Adrenal gland (tissue), 12 donors: ENCODE measurements around the gene HNRNPA3. TPM values are rescaled to one million over a fixed set of nuclear protein-coding genes. Genes with fewer than 3 reads are reported as not detected.
A peak's percentile ranks its signal among the peaks of the same experiment; 100 is the strongest.

ENCODE experiments used
- DNase-seq, 7 donors: peaks; one replicate each; pipeline ENCODE4 v3.0.0-alpha.2; 2019 to 2020
- H3K27ac ChIP-seq, 5 donors: fragments of 200-600 bp; sonication (generic) in 4 of 5; 1 replicate in 3 of 5; 2 replicates in 2 of 5; pipeline versions ENCODE4 v1.5.1 to v1.8.0; 2016 to 2020; ENCODE audit warnings: mild to moderate bottlenecking in 1 of 5
- H3K27me3 ChIP-seq: fragments of 200-600 bp; 2 replicates; pipeline ENCODE4 v1.8.0; 2021
- H3K36me3 ChIP-seq, 2 donors: fragments of 200-600 bp; replicated peaks in 1 of 2; 1 replicate in 1 of 2; 2 replicates in 1 of 2; pipeline versions ENCODE4 v1.5.1 to v1.8.0; 2018 to 2022
- H3K4me1 ChIP-seq, 2 donors: fragments of 200-600 bp; replicated peaks in 1 of 2; 1 replicate in 1 of 2; 2 replicates in 1 of 2; pipeline versions ENCODE4 v1.5.1 to v1.8.0; 2018 to 2021
- H3K4me3 ChIP-seq, 4 donors: fragments of 200-600 bp; sonication (generic) in 3 of 4; one replicate each; pipeline ENCODE4 v1.5.1; 2016 to 2018
- H3K9me3 ChIP-seq, 3 donors: fragments of 200-600 bp; sonication (generic) in 1 of 3; replicated peaks in 1 of 3; 1 replicate in 2 of 3; 2 replicates in 1 of 3; pipeline versions ENCODE4 v1.5.1 to v1.8.0; 2016 to 2021
- CTCF ChIP-seq, 6 experiments: fragments of 450-650 bp in 4 of 6; fragments of 200-600 bp in 2 of 6; sonication (generic) in 1 of 6; IDR thresholded peaks; 1 replicate in 5 of 6; 2 replicates in 1 of 6; pipeline versions ENCODE4 v1.5.1 to v1.8.0; 2016 to 2021; ENCODE audit warnings: antibody characterized with exemption in 6 of 6, mild to moderate bottlenecking in 2 of 6, moderate library complexity in 1 of 6
- POLR2A ChIP-seq, 2 donors: fragments of 450-650 bp; IDR thresholded peaks; one replicate each; pipeline ENCODE4 v1.6.1; 2017; ENCODE audit warnings: antibody characterized with exemption in 2 of 2, mild to moderate bottlenecking in 2 of 2, moderate library complexity in 1 of 2
- WGBS, 4 donors: extraction: QIAGEN DNeasy Blood & Tissue Kit in 2 of 4; methylation state at CpG; one replicate each; pipeline versions ENCODE4 v1.1.5 to v1.1.7; 2013 to 2017; 5-methylcytosine and 5-hydroxymethylcytosine counted together
- intact Hi-C, 2 donors: fragments of 100-400 bp; cut with DNase I; formaldehyde crosslinking; loops; one replicate each; pipeline versions ENCODE4 v1.14.1 to v1.15.0; 2022 to 2023
- polyA plus RNA-seq, 3 donors: library from polyadenylated mRNA; stranded (reverse); fragments of 200-250 nt in 2 of 3; fragments of 350-450 nt in 1 of 3; fragmentation: Illumina TruSeq in 1 of 3; extraction: RNeasy Lipid Tissue Mini Kit (QIAGEN cat#74804) in 1 of 3; gene quantifications; one replicate each; pipeline ENCODE4 v1.2.3, GENCODE V29; 2013 to 2014
- total RNA-seq, 9 donors: library from RNA; depleted of rRNA in 4 of 9; stranded (reverse); fragments of >200 nt in 4 of 9; fragments of 120-200 nt in 1 of 9; fragmentation: NEBNext Ultra II Directional in 1 of 9; extraction: Animal tissue kit (Norgen Biotek cat#: 25700) in 1 of 9; gene quantifications; one replicate each; pipeline versions ENCODE4 v1.1.0 to v1.2.4, GENCODE V29; 2013 to 2023
- donor health status: healthy with polysubstance abuse.
- donor health status: Bipolar disorder and iron deficiency.
- donor health status: DM: yes; HTN: yes; CAD: no.
- donor health status: DM: no; HTN: no; CAD: no.
- donor health status: DM: no; HTN: no; CAD: no.
- donor health status: DM: yes; HTN: yes; CAD: no.

The HNRNPA3 gene
- total and polyA plus RNA-seq, 12 donors: 22.6 to 223 (median 107) TPM

DNA sequence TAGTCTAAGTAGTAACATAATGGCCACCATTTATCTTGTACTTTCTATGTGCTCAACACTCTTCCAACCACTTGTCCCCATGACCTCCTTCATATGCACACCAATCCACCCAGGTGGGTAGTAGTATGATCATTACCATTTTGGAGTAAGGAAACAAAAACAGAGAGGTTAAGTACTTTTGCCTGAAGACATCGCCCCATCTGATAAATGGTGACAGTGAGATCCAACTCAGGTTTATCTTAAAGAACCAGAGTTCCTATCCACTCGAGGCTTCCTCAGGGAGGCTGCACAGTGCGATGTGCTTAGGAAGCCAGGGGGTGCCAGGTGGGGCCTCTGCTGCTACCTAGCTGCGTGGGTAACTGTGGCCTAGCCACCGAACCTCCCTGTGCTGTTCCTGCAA, 37.9 kb downstream of the HNRNPA3 start:
- no peak for DNase-seq
- Histone ChIP-seq H3K9me3 (no peaks in the 10 kb centered on the region), H3K4me1 (peaks cover 50 to 93% of the 10 kb centered on the region in 2 donors), H3K27ac (peak overlapping the region in 1 of 5 donors; percentile 69), H3K27me3 (no peaks in the 10 kb centered on the region), H3K36me3 (no peaks in the 10 kb centered on the region), H3K4me3 (no peak overlapping the region)
- WGBS, 4 donors: 88 to 91% (median 89%) methylated on average over 3 to 5 of the region's 5 CpGs
- intact Hi-C loops: no loop called here
- no peak for TF ChIP-seq CTCF (IDR thresholded peaks at IDR 0.05)
- TF ChIP-seq POLR2A (IDR thresholded peaks at IDR 0.05): no peak

DNA sequence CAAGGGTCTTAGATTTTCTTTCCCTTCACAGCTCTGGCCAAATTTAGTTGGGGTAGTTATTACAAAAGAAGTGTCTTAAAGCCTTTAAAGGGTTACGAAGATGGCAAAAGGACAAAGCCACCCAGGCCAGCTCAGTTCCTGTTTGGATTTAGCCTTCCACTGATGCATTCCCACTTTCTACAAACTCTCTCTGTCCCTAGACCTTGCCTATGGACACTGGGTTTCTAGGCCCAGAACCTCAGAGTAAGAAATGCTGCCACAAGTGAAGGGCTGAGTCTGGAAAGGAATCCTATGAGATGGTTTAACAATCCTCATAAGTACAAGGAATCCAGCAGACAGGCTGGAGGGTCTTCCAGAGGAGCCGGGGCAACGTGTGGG, 38.6 kb downstream of the HNRNPA3 start:
- intact Hi-C loops: no loop called here

DNA sequence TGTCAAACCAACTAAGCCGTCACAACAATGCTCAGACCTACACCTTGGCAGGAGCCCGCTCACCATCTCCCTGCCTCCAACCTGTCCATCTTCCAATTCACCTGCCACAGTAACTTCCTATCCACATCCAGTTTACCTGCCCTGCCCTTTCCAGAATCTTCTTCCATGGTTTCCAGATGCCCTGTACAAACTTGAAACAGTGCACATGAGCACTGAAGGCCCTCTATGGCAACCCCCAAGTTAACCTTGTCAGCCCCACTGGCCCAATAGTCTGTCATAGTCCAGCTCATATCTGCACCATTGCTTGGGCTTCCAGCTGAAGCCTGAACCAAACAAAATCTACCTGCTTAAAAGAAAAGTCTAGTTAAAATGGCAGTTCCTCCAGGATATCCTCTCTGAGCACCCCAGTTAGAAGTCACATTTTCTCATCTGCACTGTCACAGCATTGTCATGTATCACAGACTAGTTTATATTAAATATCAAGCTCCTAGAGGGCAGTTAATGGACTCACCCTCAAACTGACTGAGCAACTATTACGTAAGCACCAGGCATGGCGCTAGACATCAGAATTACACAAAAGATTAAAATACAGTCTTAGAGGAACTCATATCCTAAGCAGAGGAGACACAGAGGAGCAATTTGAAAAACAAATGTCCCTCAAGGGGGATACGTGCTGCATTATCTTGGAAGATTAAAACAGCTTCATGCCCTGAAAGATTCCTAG, 40.4 kb downstream of the HNRNPA3 start:
- H3K4me1 ChIP-seq: peaks cover 43 to 96% of the 10 kb centered on the region in 2 donors
- no peaks in the 10 kb centered on the region for H3K27me3 ChIP-seq
- no peaks in the 10 kb centered on the region for H3K36me3 ChIP-seq
- no peaks in the 10 kb centered on the region for H3K9me3 ChIP-seq
- intact Hi-C loops: no loop called here
- 77 to 86% (median 80%) methylated on average over 5 of the region's 5 CpGs for WGBS, 4 donors
- TF ChIP-seq CTCF (IDR thresholded peaks at IDR 0.05) (no peak), POLR2A (IDR thresholded peaks at IDR 0.05) (no peak)
- H3K27ac ChIP-seq: peak overlapping the region in 4 of 5 donors; percentile 16 to 81 (median 58)
- H3K4me3 ChIP-seq: no peak overlapping the region
- no peak for DNase-seq

More for the DNA sequence above, 38.6 kb downstream of the HNRNPA3 start:
- Histone ChIP-seq H3K27me3 (no peaks in the 10 kb centered on the region), H3K4me1 (peaks cover 49 to 93% of the 10 kb centered on the region in 2 donors), H3K9me3 (no peaks in the 10 kb centered on the region), H3K36me3 (no peaks in the 10 kb centered on the region), H3K4me3 (no peak overlapping the region), H3K27ac (peak overlapping the region in 2 of 5 donors; percentile 41 to 69)
- 82 to 98% (median 89%) methylated on average over 3 of the region's 3 CpGs for WGBS, 4 donors
- DNase-seq: no peak
- TF ChIP-seq POLR2A (IDR thresholded peaks at IDR 0.05): no peak
- no peak for TF ChIP-seq CTCF (IDR thresholded peaks at IDR 0.05)

DNA sequence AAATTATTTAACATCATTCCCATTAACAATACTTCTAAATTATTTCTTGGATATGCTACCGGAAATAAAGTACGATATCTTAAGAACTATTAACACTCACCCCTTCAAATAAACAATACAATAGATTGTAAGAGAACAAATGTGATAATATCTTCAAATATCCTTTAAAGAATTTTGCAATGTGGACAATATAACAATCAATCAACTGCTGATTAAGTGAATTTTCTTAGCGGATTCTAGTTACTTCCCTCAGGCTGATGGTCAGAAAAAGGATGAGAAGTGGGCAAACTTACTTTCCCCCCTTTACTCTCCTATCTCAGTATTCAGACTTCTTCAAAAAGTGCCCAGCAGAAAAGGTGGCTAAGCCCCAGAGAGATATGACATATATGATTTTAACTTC, 41.1 kb downstream of the HNRNPA3 start:
- WGBS, 4 donors: 69 to 80% (median 75%) methylated on average over 3 of the region's 3 CpGs
- intact Hi-C loops: no loop called here
- peak overlapping the region in 2 of 5 donors; percentile 22 to 81 for H3K27ac ChIP-seq

More for the DNA sequence above, 41.1 kb downstream of the HNRNPA3 start:
- H3K4me1 ChIP-seq: peaks cover 43 to 92% of the 10 kb centered on the region in 2 donors
- TF ChIP-seq CTCF (IDR thresholded peaks at IDR 0.05): no peak
- TF ChIP-seq POLR2A (IDR thresholded peaks at IDR 0.05): no peak
- H3K9me3 ChIP-seq: no peaks in the 10 kb centered on the region
- no peak for DNase-seq
- no peak overlapping the region for H3K4me3 ChIP-seq
- H3K27me3 ChIP-seq: no peaks in the 10 kb centered on the region
- no peaks in the 10 kb centered on the region for H3K36me3 ChIP-seq
